AG08395 (cell line): ENCODE data around the gene METTL14.
"Not testable (repeated sequence)": the region's sequence is repeated elsewhere in the genome, so short reads cannot be mapped to it uniquely, and the experiment has no call there.

ENCODE experiments used
- DNase-seq: peaks from one replicate; pipeline ENCODE4 v3.0.0; 2012; ENCODE audit warnings: mixed read lengths, low spot score

The METTL14 gene

GRCh38 chr4:118684873-118685811 is at the start of gene METTL14:
Gene METTL14, plus strand, starts transcription at chr4:118685392. Its CDS starts 143 bp downstream, at chr4:118685535.
- peak; percentile 89 for DNase-seq

- not testable (repeated sequence) for DNase-seq
Measured at GRCh38 chr4:118636126-118636525, 49.1 kb upstream of the METTL14 start.

GRCh38 chr4:118664665-118665064 is 20.5 kb upstream of the METTL14 start:
- DNase-seq, result not testable (repeated sequence)

DNA sequence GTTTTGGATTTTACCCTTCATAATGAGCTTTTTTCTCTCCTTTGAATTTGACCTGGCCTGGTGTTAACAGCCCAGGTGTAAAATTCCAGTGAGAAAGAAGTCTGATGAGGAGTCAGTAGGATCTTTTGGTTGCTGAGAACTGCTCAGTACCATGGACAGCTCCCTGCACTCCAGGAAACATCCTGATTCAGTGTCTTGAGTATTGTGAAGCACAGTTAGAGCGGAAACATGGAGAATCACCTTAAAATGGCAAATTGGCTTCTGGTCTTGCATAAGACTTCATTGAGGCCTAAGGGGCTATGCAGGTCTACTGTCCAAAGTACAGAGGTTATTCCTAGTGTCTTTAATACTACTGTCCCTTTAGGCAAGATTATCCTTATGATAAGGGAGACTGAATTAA is 16.0 kb upstream of the METTL14 start:
- DNase-seq, result peak; percentile 48

DNA sequence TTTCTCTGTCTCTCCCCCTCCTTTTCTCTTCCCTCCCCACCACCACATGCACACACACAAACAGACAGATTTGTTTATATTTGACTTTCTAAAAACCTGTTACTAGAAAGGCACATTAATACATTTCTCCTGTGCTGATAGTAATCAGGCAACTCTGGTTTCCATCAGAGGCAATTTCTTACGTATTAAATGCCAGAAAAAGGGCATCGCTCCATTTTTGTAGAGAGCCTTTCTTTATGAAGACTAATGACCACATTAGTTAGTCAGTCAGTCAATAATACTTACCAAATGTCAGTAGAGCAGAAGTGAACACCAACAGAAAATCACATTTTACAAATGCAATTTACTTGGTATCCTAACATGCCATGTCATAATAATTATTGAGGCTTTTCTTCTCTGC is 14.2 kb upstream of the METTL14 start:
- DNase-seq, result not testable (repeated sequence)

DNA sequence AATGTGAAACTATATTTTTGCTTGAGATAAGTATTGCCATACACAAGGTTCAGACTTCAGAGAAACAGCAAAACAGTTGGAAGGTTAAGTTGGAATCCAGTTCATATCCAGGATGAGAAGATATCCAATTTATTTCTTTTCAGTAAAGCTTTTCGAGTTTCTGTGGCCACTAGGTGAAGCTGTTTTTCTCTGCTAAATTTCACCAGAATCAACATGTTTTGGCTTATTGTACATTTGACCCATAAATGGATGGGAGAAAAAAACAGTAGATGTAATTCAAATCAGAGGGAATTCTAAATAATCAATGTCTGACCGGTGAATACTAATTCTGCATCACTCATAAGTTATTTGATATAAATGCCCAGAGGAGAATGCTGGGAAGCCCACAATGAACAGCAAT is 9.1 kb upstream of the METTL14 start:
- DNase-seq, result no peak

GRCh38 chr4:118680808-118681207 is 4.4 kb upstream of the METTL14 start:
- no peak for DNase-seq

GRCh38 chr4:118682928-118683327 is 2.3 kb upstream of the METTL14 start:
- DNase-seq, result peak; percentile 42

GRCh38 chr4:118683513-118683912 is 1.7 kb upstream of the METTL14 start:
- no peak for DNase-seq

DNA sequence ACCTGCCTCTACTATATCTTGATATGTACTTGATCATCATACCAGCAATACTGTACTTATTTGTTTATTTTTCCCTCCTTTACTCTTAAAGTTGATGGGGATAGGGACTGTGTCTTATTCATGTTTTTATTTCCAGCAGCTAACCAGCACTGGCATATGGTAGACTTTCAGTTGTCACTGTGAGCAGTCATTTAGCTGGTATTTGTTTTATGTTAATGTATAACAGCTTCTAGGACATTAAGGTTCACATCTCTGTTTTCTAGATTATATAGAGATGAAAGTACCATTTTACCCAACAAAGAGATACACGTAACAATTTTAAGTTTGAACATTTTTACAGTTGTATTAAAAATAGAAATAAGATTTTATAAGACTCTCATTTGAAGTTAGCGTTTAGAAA is 17.9 kb downstream of the METTL14 start:
- DNase-seq, result no peak

DNA sequence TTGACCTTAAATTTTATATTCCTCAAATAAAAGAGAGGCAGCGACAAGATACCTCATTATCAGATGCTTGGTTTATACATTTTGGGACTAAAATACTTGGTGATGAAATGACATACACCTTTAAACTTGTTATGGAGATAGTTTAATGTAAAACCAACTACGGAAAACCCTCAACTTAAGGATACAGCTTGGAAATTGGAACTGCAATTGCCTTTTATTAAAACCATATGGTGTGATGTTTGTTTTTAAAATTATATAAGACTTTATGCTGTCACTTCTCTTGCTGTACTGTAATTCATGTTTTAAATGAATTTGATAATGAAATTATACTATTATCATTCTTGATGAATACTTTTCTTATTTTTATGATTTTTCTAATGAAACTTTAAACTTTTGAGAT is 25.9 kb downstream of the METTL14 start:
- no peak for DNase-seq

DNA sequence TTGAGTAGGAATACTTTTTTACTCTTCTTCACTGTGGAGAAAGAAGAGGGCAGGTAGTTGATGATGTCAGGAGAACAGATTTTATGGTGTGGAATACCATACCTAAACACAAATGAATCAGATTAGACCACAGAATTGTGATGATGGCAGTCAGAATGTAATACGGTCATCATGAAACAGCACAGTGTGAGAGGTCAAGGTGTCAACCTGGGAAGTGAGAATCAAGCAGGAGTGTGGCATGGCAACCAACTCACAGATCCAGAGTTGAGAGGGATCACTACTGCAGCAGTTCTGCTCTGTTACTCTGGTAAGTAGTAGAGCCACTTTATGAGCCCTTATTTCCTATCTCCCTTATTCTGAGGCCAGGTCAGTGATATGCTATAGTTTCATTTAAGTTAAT is 27.7 kb downstream of the METTL14 start:
- no peak for DNase-seq

DNA sequence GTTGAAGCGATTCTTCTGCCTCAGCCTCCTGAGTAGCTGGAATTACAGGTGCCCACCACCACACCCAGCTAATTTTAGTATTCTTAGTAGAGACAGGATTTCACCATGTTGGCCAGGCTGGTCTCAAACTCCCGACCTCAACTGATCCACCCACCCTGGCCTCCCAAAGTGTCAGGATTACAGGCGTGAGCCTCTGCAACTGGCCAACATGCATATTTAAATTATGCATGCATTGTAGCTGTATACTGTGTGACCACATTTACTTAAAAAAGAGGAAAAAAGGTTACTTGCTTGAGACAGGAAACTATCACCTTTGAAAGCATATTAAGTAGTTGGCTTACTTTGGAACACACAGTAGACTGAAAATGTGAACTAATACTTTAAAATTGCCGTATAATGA is 29.5 kb downstream of the METTL14 start:
- DNase-seq, result no peak

- no peak for DNase-seq
Measured at GRCh38 chr4:118716304-118716703, 31.1 kb downstream of the METTL14 start.

DNA sequence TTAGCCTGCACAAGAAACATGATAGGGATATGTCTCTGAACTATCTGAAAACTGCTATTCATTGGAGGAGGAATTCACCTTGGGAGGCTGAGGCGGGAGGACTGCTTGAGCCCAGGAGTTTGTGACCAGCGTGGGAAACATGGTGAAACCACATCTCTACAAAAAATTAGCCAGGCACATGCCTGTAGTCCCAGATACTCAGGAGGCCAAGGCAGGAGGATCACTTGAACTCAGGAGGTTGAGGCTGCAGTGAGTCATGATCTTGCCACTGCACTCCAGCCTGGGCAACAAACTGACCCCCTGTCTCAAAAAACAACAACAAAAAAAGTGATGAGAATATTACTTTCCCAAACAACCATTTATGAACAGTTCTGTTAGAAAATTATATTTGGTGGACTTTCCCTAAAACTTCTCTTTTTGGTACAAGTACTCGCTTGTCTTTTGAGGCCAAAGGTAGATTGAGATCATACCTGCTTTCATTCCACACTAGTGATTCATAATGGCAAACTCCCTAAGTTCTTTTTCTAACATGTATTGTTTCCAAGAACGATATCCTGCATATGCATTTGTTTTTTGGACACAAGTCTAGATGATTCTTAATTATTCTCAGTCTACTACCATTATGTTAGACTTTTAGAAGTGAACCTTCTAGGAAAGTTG is 33.4 kb downstream of the METTL14 start:
- no peak for DNase-seq

DNA sequence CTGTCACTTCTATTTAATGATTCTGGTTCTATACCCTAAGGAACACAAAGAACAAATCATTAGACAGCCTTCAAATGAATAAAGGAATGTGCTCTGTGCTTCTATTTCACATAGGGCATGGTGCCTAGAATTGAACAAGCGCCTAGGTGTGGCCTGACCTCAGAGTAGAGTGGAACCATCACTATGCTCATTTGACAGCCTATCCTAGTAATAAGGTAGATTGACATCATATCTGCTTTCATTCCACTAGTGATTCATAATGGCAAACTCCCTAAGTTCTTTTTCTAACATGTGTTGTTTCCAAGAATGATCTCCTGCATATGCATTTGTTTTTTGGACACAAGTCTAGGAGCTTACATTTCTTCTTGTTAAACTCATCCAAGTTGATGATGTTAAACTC is 36.6 kb downstream of the METTL14 start:
- no peak for DNase-seq

DNA sequence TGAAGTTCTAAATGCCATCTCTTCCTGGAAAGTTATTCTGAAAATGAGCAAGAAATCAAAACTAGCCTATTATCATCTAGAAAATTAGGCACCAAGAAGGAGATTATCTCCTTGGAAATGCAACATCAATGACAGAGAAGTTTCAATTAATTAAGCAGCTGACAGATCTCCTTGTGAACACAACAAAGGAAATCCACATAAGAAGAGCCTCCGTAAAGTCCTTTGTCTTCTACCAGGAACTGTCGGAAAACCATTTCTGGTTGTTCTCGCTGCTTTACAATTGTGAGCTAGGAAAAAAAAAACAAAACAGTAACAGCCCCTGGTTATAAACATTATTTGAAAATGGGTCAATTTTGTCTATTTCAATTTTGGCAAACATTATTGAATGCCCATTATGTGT is 38.2 kb downstream of the METTL14 start:
- DNase-seq, result no peak

DNA sequence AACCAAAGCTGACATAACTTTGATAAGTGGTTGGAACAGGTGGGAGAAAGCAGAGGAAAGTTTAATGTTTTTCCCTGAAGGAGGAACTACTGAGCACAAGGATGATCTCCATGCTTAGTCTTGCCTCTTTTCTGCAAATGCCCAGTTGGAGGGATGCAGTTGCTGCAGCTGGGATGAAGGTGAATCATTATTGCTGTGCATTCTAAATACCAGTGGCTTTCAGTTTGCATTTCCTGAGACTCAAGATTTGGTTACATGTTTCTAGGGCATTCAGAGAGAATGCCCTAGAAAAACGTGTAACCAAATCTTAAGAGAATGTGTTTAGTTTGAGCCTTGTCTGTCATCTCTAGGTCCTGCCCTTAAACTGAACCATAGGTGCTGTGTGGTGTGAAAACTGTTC is 42.2 kb downstream of the METTL14 start:
- no peak for DNase-seq

DNA sequence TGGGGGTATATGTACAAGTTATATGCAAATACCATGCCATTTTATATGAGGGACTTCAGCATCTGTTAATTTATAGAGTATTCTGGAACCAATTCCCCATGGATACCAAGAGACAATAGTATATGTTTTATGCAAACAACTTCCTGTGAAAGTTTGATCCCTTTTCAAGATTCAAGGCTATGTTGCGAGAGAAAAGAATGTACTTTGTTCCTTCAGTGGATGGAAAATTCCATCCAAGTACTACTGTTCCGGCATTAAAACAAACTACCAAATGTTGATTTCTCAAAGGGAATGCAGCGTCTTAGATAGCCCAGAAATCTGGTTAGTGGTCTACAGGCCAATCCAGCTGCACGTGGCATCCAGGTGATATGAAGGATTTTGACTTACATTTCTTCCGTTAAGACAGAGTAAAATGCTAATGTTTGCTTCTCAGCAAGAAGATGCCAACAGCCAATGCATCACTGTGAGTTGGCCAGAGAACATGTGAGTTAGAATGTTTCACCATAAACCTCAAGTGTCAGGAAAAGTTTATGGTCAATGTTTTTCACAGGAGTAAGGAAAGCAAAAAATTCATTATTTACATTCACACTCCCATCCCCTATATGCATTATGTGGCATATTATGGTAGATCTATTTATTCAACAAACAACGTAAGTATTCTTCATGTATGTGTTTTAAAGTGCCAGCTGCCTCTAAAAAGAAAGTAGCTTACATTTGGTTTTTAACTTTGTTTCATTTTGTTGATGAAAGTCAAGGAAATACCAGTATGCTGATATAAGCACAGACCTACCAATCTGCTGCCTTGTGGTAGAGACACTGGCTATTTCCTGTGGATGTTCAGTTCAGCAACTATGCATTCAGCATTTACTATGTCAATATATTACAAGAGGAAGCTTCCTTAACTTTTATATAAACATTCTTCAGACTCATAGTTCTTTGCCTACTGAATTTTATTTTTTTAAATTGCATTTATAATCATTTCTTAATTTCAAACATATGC is 44.4 kb downstream of the METTL14 start:
- DNase-seq, result peak; percentile 51

DNA sequence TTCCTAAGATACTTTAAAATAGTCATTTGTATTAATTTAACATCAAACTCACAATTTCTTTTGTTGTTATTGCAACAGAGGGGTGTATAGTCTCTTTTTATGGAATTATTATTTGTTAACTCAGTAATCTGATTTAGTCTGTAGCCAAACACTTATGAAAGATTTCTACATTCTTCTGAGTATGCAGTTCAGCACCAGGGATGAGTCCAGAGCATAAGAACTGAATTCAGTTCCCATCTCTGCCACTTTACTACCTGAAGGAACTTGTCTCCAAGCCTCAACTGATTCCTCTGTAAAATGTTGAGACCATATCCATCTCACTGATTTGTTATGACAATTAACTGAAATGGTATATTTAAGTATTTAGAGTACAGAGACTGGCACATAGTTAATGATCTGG is 45.5 kb downstream of the METTL14 start:
- DNase-seq, result no peak

DNA sequence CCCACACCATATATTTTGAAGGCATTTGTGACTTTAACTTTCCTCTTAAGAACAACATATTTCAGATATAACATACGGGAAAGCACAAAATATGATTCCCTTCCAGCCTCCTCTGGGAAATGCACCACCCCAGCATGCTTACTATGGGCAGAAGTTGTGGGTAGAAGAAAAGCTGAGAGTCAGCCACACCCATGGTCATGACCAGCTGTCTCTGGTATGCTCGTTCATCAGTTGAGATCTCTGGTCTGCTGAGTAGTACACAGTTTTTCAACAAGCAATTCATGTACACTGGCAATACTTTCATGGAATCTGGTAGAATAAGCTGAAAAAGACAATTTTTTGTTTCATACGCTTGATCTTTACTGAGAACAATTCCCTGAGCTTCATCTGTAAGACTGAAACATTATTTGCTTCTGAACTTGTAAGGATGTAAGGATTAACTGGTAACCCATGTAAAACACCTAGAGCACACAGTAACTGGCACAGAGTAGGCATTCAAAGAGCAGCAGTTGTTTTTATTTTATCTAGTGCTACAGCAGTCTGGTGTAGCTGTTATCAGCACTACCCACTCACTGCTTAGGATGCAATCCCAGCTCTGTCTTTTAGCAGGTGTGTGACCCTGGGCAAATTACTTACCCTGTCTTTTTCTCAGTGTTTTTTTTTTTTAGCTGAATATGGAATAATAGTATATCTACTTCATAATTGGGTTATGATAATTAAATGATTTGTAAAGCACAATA is 47.6 kb downstream of the METTL14 start:
- peak; percentile 75 for DNase-seq
